ENCODE data around the gene RAD51B. TPM values are rescaled to one million over a fixed set of nuclear protein-coding genes. Genes with fewer than 3 reads are reported as not detected.

Gene RAD51B
- total and polyA plus RNA-seq, 2 of the 13 experiments (the other 11 are each of a cell fraction or from before 2014, with no cell fraction given), result 7.0 to 9.5 TPM

DNA sequence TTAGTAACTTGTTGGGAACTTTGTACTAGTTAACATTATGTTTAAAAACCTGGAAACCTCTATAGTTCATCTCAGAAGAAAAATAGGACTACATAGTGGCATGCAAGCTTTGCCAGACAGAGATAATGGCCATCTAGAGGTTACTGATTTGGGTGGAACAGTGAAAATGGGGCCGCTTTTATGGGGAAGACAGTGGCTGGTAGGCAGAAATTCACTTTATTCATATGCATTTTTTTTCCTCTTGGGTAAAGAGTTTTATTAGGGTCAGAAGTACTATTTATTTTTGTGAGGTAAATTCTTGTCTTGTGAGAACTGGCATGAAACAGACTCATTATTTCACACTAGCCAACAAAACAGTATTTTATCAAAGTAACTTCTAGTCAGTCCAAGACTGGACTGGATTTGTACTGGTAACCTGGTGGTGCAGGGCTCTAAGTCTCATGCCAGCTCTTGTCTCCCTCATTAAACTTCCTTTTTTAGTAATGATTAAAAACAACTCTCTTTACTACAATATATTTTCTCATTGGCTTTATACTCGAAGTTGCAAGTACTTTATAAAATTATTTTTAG, 345.8 kb downstream of the RAD51B start:
- 85% methylated on average over 2 of the region's 2 CpGs for WGBS (ENCODE audit: low lambda C conversion rate)
- Histone ChIP-seq H3K4me2 (ENCODE audit: low read depth, low read length) (peak overlapping the region; percentile 56), H3K4me3 (replicated peaks in 1 of 3; ENCODE audit: insufficient read depth in 1 of 3, low read depth in 2 of 3, low read length in 3 of 3) (no peak overlapping the region), H3K9me3 (ENCODE audit: low read length) (no peaks in the 10 kb centered on the region), H4K20me1 (ENCODE audit: insufficient read depth, low read length) (no peaks in the 10 kb centered on the region), H3K27ac (ENCODE audit: extremely low read length, insufficient read depth, low read length) (no peak overlapping the region), H3K36me3 (replicated peaks in 1 of 2; ENCODE audit: control insufficient read depth in 1 of 2, insufficient read depth in 2 of 2, low read length in 2 of 2) (no peaks in the 10 kb centered on the region), H3K4me1 (ENCODE audit: insufficient read depth, low read length) (peaks cover 41% of the 10 kb centered on the region), H3K9ac (ENCODE audit: insufficient read depth, low read depth, low read length) (no peak overlapping the region), H3K27me3 (ENCODE audit: control insufficient read depth in 1 of 2, insufficient read depth in 2 of 2, low read length in 2 of 2) (no peaks in the 10 kb centered on the region), H3K79me2 (ENCODE audit: insufficient read depth, low read length) (no peaks in the 10 kb centered on the region), H2AFZ (ENCODE audit: low read length) (no peak overlapping the region)
- in situ Hi-C loops (cut with HindIII; ENCODE audit: extremely low pct_ligation_motif_present, low pct_unique_long_range_greater_than_20kb) (no loop called here), intact Hi-C loops (cut with micrococcal nuclease; ENCODE audit: unreplicated experiment) (no loop called here)
- BruUV-seq (replicated peaks), result no TSS peak
- ChIA-PET POLR2A (interaction anchor here (0.9 kb wide), 1 partner anchor 28 kb away, joined by 3 read pairs; no protein-coding TSS in a partner anchor), CTCF (ENCODE audit: low intra/inter-chr PET ratio, low total read pairs) (no interaction called here)
- ATAC-seq, result no peak
- FAIRE-seq, result no peak
- no peak for DNase-seq (ENCODE audit: low spot score)
- TF ChIP-seq, protein P1, sequence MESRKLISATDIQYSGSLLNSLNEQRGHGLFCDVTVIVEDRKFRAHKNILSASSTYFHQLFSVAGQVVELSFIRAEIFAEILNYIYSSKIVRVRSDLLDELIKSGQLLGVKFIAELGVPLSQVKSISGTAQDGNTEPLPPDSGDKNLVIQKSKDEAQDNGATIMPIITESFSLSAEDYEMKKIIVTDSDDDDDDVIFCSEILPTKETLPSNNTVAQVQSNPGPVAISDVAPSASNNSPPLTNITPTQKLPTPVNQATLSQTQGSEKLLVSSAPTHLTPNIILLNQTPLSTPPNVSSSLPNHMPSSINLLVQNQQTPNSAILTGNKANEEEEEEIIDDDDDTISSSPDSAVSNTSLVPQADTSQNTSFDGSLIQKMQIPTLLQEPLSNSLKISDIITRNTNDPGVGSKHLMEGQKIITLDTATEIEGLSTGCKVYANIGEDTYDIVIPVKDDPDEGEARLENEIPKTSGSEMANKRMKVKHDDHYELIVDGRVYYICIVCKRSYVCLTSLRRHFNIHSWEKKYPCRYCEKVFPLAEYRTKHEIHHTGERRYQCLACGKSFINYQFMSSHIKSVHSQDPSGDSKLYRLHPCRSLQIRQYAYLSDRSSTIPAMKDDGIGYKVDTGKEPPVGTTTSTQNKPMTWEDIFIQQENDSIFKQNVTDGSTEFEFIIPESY (CRISPR knock-in tag; IDR thresholded peaks at IDR 0.05), result no peak
- TF ChIP-seq RFXAP (CRISPR knock-in tag; IDR thresholded peaks at IDR 0.05; ENCODE audit: borderline replicate concordance), result no peak
- TF ChIP-seq FOXC1 (CRISPR knock-in tag; IDR thresholded peaks at IDR 0.05; ENCODE audit: borderline replicate concordance), result no peak
- TF ChIP-seq ZNF264 (CRISPR knock-in tag; IDR thresholded peaks at IDR 0.05), result no peak
- TF ChIP-seq, protein P2, sequence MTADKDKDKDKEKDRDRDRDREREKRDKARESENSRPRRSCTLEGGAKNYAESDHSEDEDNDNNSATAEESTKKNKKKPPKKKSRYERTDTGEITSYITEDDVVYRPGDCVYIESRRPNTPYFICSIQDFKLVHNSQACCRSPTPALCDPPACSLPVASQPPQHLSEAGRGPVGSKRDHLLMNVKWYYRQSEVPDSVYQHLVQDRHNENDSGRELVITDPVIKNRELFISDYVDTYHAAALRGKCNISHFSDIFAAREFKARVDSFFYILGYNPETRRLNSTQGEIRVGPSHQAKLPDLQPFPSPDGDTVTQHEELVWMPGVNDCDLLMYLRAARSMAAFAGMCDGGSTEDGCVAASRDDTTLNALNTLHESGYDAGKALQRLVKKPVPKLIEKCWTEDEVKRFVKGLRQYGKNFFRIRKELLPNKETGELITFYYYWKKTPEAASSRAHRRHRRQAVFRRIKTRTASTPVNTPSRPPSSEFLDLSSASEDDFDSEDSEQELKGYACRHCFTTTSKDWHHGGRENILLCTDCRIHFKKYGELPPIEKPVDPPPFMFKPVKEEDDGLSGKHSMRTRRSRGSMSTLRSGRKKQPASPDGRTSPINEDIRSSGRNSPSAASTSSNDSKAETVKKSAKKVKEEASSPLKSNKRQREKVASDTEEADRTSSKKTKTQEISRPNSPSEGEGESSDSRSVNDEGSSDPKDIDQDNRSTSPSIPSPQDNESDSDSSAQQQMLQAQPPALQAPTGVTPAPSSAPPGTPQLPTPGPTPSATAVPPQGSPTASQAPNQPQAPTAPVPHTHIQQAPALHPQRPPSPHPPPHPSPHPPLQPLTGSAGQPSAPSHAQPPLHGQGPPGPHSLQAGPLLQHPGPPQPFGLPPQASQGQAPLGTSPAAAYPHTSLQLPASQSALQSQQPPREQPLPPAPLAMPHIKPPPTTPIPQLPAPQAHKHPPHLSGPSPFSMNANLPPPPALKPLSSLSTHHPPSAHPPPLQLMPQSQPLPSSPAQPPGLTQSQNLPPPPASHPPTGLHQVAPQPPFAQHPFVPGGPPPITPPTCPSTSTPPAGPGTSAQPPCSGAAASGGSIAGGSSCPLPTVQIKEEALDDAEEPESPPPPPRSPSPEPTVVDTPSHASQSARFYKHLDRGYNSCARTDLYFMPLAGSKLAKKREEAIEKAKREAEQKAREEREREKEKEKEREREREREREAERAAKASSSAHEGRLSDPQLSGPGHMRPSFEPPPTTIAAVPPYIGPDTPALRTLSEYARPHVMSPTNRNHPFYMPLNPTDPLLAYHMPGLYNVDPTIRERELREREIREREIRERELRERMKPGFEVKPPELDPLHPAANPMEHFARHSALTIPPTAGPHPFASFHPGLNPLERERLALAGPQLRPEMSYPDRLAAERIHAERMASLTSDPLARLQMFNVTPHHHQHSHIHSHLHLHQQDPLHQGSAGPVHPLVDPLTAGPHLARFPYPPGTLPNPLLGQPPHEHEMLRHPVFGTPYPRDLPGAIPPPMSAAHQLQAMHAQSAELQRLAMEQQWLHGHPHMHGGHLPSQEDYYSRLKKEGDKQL (CRISPR knock-in tag; IDR thresholded peaks at IDR 0.05; ENCODE audit: low read depth), result no peak
- no peak for TF ChIP-seq NCOA1 (CRISPR knock-in tag; IDR thresholded peaks at IDR 0.05)
- no peak for TF ChIP-seq ZNF720 (CRISPR knock-in tag; IDR thresholded peaks at IDR 0.05)
- TF ChIP-seq, protein P3, sequence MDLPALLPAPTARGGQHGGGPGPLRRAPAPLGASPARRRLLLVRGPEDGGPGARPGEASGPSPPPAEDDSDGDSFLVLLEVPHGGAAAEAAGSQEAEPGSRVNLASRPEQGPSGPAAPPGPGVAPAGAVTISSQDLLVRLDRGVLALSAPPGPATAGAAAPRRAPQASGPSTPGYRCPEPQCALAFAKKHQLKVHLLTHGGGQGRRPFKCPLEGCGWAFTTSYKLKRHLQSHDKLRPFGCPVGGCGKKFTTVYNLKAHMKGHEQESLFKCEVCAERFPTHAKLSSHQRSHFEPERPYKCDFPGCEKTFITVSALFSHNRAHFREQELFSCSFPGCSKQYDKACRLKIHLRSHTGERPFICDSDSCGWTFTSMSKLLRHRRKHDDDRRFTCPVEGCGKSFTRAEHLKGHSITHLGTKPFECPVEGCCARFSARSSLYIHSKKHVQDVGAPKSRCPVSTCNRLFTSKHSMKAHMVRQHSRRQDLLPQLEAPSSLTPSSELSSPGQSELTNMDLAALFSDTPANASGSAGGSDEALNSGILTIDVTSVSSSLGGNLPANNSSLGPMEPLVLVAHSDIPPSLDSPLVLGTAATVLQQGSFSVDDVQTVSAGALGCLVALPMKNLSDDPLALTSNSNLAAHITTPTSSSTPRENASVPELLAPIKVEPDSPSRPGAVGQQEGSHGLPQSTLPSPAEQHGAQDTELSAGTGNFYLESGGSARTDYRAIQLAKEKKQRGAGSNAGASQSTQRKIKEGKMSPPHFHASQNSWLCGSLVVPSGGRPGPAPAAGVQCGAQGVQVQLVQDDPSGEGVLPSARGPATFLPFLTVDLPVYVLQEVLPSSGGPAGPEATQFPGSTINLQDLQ (CRISPR knock-in tag; IDR thresholded peaks at IDR 0.05), result no peak
- TF ChIP-seq, protein P4, sequence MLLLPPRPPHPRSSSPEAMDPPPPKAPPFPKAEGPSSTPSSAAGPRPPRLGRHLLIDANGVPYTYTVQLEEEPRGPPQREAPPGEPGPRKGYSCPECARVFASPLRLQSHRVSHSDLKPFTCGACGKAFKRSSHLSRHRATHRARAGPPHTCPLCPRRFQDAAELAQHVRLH (CRISPR knock-in tag; IDR thresholded peaks at IDR 0.05; ENCODE audit: borderline replicate concordance, low read depth), result no peak
- no peak for TF ChIP-seq NPAS2 (CRISPR knock-in tag; IDR thresholded peaks at IDR 0.05; ENCODE audit: borderline replicate concordance)
- TF ChIP-seq, protein P5, sequence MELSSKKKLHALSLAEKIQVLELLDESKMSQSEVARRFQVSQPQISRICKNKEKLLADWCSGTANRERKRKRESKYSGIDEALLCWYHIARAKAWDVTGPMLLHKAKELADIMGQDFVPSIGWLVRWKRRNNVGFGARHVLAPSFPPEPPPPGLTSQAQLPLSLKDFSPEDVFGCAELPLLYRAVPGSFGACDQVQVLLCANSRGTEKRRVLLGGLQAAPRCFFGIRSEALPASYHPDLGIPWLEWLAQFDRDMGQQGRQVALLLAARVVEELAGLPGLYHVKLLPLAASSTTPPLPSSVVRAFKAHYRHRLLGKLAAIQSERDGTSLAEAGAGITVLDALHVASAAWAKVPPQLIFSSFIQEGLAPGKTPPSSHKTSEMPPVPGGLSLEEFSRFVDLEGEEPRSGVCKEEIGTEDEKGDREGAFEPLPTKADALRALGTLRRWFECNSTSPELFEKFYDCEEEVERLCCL (CRISPR knock-in tag; IDR thresholded peaks at IDR 0.05; ENCODE audit: borderline replicate concordance), result no peak
- no peak for TF ChIP-seq REXO4 (CRISPR knock-in tag; IDR thresholded peaks at IDR 0.05; ENCODE audit: borderline replicate concordance)

Data from HepG2 (cell line).